ENCODE data around the gene CPED1. TPM values are rescaled to one million over a fixed set of nuclear protein-coding genes. Genes with fewer than 3 reads are reported as not detected.

Gene CPED1
- total RNA-seq, 6 donors from 2014 or later, result 12.9 to 31.6 (median 18.1) TPM

GRCh38 chr7:121075952-121076349 lies 87.4 kb downstream of the CPED1 start:
- ATAC-seq (ENCODE audit: low FRiP score in 2 of 2), result no peak

GRCh38 chr7:121076350-121077164 lies 88.0 kb downstream of the CPED1 start:
- no peak for TF ChIP-seq CTCF (IDR thresholded peaks at IDR 0.05)
- TF ChIP-seq EP300 (IDR thresholded peaks at IDR 0.05), result no peak
- no peak for TF ChIP-seq POLR2AphosphoS5 (IDR thresholded peaks at IDR 0.05)
- TF ChIP-seq POLR2A (IDR thresholded peaks at IDR 0.05), result no peak
- Histone ChIP-seq H3K27ac (no peak overlapping the region), H3K4me1 (no peaks in the 10 kb centered on the region), H3K4me3 (no peak overlapping the region), H3K9me3 (no peaks in the 10 kb centered on the region), H3K36me3 (no peaks in the 10 kb centered on the region), H3K27me3 (no peaks in the 10 kb centered on the region)
- DNase-seq (no peak), ATAC-seq (ENCODE audit: low FRiP score in 2 of 2) (no peak)
- 78 to 92% methylated on average over 3 of the region's 3 CpGs for WGBS, 2 donors

More at GRCh38 chr7:121075952-121076349, 87.4 kb downstream of the CPED1 start:
- Histone ChIP-seq H3K27me3 (no peaks in the 10 kb centered on the region), H3K9me3 (no peaks in the 10 kb centered on the region), H3K4me3 (no peak overlapping the region), H3K4me1 (no peaks in the 10 kb centered on the region), H3K27ac (no peak overlapping the region), H3K36me3 (no peaks in the 10 kb centered on the region)
- TF ChIP-seq POLR2AphosphoS5 (IDR thresholded peaks at IDR 0.05) (no peak), CTCF (IDR thresholded peaks at IDR 0.05) (no peak), POLR2A (IDR thresholded peaks at IDR 0.05) (no peak), EP300 (IDR thresholded peaks at IDR 0.05) (no peak)
- no peak for DNase-seq
- 93 to 94% methylated on average over 3 of the region's 3 CpGs for WGBS, 2 donors

GRCh38 chr7:121077165-121077630 lies 88.7 kb downstream of the CPED1 start:
- ATAC-seq (ENCODE audit: low FRiP score in 2 of 2) (no peak), DNase-seq (no peak)
- TF ChIP-seq POLR2A (IDR thresholded peaks at IDR 0.05) (no peak), EP300 (IDR thresholded peaks at IDR 0.05) (no peak), CTCF (IDR thresholded peaks at IDR 0.05) (no peak), POLR2AphosphoS5 (IDR thresholded peaks at IDR 0.05) (no peak)
- Histone ChIP-seq H3K4me1 (no peaks in the 10 kb centered on the region), H3K4me3 (no peak overlapping the region), H3K27ac (no peak overlapping the region), H3K9me3 (no peaks in the 10 kb centered on the region), H3K36me3 (no peaks in the 10 kb centered on the region), H3K27me3 (no peaks in the 10 kb centered on the region)

- Histone ChIP-seq H3K4me3 (no peak overlapping the region), H3K9me3 (no peaks in the 10 kb centered on the region), H3K4me1 (no peaks in the 10 kb centered on the region), H3K27me3 (no peaks in the 10 kb centered on the region), H3K36me3 (no peaks in the 10 kb centered on the region), H3K27ac (no peak overlapping the region)
- DNase-seq, result no peak
- 94 to 97% methylated on average over 2 of the region's 2 CpGs for WGBS, 2 donors
- TF ChIP-seq CTCF (IDR thresholded peaks at IDR 0.05), result no peak
- no peak for TF ChIP-seq EP300 (IDR thresholded peaks at IDR 0.05)
- no peak for TF ChIP-seq POLR2A (IDR thresholded peaks at IDR 0.05)
- TF ChIP-seq POLR2AphosphoS5 (IDR thresholded peaks at IDR 0.05), result no peak
- ATAC-seq (ENCODE audit: low FRiP score in 2 of 2), result no peak
Measured at GRCh38 chr7:121078701-121079227, 90.3 kb downstream of the CPED1 start.

Measured in upper lobe of left lung (tissue), 6 donors.